EH (cell line): Measurements from ENCODE around the gene KIAA1191.
"Not testable (repeated sequence)": the region's sequence is repeated elsewhere in the genome, so short reads cannot be mapped to it uniquely, and the experiment has no call there.

Source experiments
- DNase-seq: peaks from one replicate; pipeline ENCODE4 v3.0.0-alpha.2; 2015; ENCODE audit warnings: low read depth

KIAA1191 gene

DNA sequence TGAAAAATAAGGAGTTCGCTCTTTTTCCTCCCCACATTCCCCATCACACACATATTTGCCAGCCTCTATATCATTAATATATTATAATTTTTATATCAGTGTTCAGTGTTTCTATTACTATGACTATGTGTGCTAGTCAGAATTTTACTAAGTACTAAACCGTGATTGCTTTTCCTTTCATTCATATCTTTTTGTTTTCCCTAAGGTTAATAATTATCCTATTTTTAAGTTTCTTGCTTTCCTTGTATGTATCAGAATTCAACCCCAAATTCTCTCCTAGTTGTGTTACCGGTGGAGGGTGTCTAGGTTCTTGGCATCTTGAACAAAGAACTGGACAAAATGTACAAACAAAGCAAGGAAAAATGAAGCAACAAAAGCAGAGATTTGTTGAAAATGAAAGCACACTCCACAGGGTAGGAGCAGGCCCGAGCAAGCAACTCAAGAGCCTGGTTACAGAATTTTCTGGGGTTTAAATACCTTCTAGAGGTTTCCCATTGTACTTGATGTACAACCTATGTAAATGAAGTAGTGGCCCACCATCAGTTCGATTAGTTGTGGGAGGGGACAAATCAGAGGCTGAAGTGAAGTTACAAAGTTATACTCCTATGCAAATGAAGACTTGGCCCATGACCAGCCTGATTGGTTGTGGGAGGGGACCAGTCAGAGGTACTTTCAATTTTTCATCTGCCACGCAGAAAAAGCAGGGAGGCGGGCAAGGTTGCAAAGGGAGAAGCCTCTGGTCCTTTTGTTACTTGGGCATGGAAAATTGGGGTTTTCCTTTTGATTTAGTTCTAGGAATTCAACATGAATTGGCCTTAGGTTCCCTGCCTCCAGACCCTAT lies 43.8 kb downstream of the KIAA1191 start:
- DNase-seq = no peak

DNA sequence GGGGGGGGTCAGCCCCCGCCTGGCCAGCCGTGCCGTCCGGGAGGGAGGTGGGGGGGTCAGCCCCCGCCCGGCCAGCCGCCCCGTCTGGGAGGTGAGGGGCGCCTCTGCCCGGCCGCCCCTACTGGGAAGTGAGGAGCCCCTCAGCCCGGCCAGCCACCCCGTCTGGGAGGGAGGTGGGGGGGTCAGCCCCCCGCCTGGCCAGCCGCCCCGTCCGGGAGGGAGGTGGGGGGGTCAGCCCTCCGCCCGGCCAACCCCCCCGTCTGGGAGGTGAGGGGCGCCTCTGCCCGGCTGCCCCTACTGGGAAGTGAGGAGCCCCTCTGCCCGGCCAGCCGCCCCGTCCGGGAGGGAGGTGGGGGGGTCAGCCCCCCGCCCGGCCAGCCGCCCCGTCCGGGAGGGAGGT lies 56.2 kb downstream of the KIAA1191 start:
- not testable (repeated sequence) for DNase-seq
